ENCODE results near the gene FOXQ1.

Gene FOXQ1

GRCh38 chr6:1311400-1312202 is at the start of gene FOXQ1:
TSS of gene FOXQ1 (plus strand) at chr6:1312098. CDS start at chr6:1312705, 607 bp downstream.
- H3K4me3 Mint-ChIP-seq: peak within 1 kb of the TSS; percentile 66
- H3K27ac Mint-ChIP-seq: no peak within 1 kb of the TSS
- peaks cover 77% of the 10 kb centered on the region for H3K27me3 Mint-ChIP-seq
- H3K4me1 Mint-ChIP-seq (ENCODE audit: low read depth): peaks cover 35% of the 10 kb centered on the region
- peaks cover 4% of the 10 kb centered on the region for H3K36me3 Mint-ChIP-seq (ENCODE audit: low read depth)
- H3K9me3 Mint-ChIP-seq: no peaks in the 10 kb centered on the region

DNA sequence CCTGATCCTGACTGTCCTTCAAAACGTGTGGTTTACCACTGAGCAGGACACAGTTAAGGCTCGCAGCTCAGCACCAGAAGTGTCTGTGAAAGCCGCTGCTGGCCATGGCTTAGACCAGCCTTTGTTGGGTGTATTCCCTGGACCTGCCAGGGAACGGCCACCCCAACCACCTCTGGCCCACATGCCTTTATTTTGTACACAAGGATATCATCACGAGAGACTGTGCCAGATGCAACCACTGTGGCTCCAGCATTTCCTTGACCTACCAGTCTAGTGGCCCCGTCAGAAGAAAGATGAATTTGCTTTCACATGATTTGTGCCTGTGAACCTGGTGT is 49.2 kb upstream of the FOXQ1 start:
- H3K9me3 Mint-ChIP-seq: no peaks in the 10 kb centered on the region
- H3K4me3 Mint-ChIP-seq: no peak overlapping the region
- no peaks in the 10 kb centered on the region for H3K36me3 Mint-ChIP-seq (ENCODE audit: low read depth)
- peaks cover 3% of the 10 kb centered on the region for H3K27me3 Mint-ChIP-seq
- H3K27ac Mint-ChIP-seq: no peak overlapping the region
- H3K4me1 Mint-ChIP-seq (ENCODE audit: low read depth): no peaks in the 10 kb centered on the region

- no peaks in the 10 kb centered on the region for H3K4me1 Mint-ChIP-seq (ENCODE audit: low read depth)
- H3K27ac Mint-ChIP-seq: no peak overlapping the region
- peaks cover 3% of the 10 kb centered on the region for H3K27me3 Mint-ChIP-seq
- H3K9me3 Mint-ChIP-seq: no peaks in the 10 kb centered on the region
- H3K4me3 Mint-ChIP-seq: no peak overlapping the region
- no peaks in the 10 kb centered on the region for H3K36me3 Mint-ChIP-seq (ENCODE audit: low read depth)
Measured at GRCh38 chr6:1263039-1263849, 48.7 kb upstream of the FOXQ1 start.

DNA sequence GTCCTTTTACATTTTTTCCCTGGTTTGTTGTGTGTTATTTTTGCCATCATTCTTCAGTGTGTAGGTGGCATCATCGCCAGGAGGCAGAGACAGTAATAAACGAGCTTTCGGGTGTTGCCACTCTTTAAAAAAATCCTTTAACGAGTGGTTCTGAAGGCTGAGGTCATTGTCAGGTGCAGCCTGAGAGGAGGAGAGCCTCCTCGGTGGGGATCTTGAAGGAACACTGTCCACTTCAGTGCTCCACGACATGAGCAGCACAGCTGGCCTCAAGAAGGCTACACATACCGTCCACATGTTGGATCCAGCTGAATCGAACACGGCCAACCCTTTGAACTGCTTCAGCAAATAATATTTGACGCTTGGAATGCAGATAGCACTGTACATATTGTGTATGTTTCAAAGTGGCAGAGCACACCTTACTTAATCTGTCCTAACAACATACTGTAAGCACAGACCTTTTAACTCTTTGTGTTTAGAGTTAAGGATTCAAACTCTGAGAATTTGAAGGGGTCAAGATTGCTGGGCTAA is 48.0 kb upstream of the FOXQ1 start:
- peaks cover 9% of the 10 kb centered on the region for H3K27me3 Mint-ChIP-seq
- no peak overlapping the region for H3K4me3 Mint-ChIP-seq
- no peaks in the 10 kb centered on the region for H3K36me3 Mint-ChIP-seq (ENCODE audit: low read depth)
- no peaks in the 10 kb centered on the region for H3K4me1 Mint-ChIP-seq (ENCODE audit: low read depth)
- H3K27ac Mint-ChIP-seq: no peak overlapping the region
- no peaks in the 10 kb centered on the region for H3K9me3 Mint-ChIP-seq

GRCh38 chr6:1264619-1265445 is 47.1 kb upstream of the FOXQ1 start:
- Mint-ChIP-seq H3K4me3 (no peak overlapping the region), H3K27me3 (peaks cover 9% of the 10 kb centered on the region), H3K9me3 (no peaks in the 10 kb centered on the region), H3K36me3 (ENCODE audit: low read depth) (no peaks in the 10 kb centered on the region), H3K4me1 (ENCODE audit: low read depth) (no peaks in the 10 kb centered on the region), H3K27ac (no peak overlapping the region)

DNA sequence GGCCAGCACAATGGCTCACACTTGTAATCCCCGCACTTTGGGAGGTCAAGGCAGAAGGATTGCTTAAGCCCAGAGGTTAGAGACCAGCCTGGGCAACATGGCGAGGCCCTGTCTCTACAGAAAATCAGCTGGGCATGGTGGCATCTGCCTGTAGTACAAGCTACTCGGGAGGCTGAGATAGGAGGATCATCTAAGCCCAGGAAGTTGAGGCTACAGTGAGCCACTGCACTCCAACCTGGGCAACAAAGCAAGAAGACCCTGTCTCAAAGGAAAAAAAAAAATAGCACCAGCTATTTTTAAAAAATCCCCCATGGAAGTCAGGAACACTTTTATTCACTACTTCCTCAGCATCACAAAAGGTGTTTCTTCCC is 45.2 kb upstream of the FOXQ1 start:
- H3K36me3 Mint-ChIP-seq (ENCODE audit: low read depth): peaks cover under 1% of the 10 kb centered on the region
- no peak overlapping the region for H3K4me3 Mint-ChIP-seq
- peaks cover 5% of the 10 kb centered on the region for H3K9me3 Mint-ChIP-seq
- no peaks in the 10 kb centered on the region for H3K4me1 Mint-ChIP-seq (ENCODE audit: low read depth)
- peaks cover 10% of the 10 kb centered on the region for H3K27me3 Mint-ChIP-seq
- H3K27ac Mint-ChIP-seq: no peak overlapping the region

DNA sequence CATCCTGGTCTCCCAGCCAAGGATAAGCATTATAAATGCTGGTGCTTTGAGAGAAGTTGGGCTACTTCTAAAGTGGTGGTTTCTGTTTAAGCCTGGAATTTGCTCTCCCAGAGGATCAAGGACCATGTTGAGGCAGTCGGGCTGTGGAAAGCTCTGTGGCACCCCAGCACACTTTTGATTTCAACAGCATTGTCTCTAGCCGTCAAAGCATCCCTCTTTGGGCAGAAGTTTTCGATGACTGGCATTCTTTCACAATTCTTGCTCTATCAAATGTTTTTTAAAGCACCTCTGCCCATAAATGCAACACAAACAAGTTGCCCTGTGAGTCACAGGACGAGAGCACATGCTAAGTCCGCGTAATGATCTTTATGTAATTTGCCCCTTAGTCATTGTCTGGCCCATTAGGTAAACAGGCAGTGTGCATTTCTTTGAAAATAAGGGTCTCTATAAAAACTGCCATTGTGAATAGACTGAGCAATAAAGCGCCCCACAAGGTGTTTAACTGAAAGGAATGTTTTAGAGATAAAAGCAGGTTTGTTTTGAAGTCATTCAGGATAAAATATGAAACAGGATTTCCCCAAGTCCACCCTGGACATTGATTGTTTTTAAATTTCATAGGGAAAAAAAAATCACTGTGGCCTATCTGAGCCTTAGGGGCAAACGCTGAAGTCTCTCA is 44.7 kb upstream of the FOXQ1 start:
- Mint-ChIP-seq H3K4me1 (ENCODE audit: low read depth) (no peaks in the 10 kb centered on the region), H3K9me3 (peaks cover 10% of the 10 kb centered on the region), H3K4me3 (no peak overlapping the region), H3K27ac (no peak overlapping the region), H3K36me3 (ENCODE audit: low read depth) (peaks cover 3% of the 10 kb centered on the region), H3K27me3 (peaks cover 13% of the 10 kb centered on the region)

DNA sequence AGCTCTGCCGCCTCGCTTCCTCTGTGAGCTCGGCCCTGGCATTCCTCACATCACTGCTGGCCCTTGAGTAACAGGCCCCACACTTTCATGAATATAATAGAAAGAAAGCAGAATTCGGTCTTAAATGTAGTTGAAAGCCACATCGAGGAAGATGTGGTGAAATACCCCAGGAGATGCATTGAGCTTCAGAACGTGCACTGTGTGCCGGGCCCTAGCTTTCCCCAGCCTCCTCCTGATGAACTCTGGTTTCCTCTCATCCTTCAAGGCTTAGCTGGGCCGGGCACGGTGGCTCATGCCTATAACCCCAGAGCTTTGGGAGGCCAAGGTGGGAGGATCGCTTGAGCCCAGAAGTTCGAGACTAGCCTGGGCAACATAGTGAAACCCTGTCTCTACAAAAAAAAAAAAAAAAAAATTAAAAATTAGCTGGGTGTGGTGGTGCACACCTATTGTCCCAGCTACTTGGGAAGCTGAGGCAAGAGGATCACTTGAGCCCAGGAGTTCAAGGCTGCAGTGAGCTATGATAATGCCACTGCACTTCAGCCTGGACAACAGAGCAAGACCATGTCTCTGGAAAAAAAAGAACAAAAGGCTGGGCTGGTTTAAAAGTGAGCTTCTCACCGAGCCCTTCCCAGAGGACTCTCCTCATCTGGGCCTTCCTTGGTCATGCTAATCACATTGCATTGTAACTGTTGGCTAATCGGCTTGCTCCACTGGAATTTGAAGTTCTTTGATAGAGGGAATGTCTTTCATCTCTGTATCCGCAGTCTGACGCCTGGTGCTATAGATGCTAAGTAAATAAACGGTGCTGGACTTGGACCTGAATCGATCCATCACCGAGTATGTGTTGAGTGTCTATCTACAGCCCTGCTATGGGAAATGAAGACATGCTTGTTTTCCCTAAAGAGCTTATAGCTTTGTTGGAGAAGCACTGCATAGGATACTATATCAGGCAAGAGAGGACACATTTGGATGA is 43.8 kb upstream of the FOXQ1 start:
- peaks cover 3% of the 10 kb centered on the region for H3K36me3 Mint-ChIP-seq (ENCODE audit: low read depth)
- H3K27me3 Mint-ChIP-seq: peaks cover 15% of the 10 kb centered on the region
- H3K27ac Mint-ChIP-seq: no peak overlapping the region
- H3K4me3 Mint-ChIP-seq: no peak overlapping the region
- H3K9me3 Mint-ChIP-seq: peaks cover 16% of the 10 kb centered on the region
- no peaks in the 10 kb centered on the region for H3K4me1 Mint-ChIP-seq (ENCODE audit: low read depth)

GRCh38 chr6:1271071-1271763 is 40.7 kb upstream of the FOXQ1 start:
- Mint-ChIP-seq H3K27ac (no peak overlapping the region), H3K4me3 (no peak overlapping the region), H3K9me3 (peaks cover 17% of the 10 kb centered on the region), H3K4me1 (ENCODE audit: low read depth) (no peaks in the 10 kb centered on the region), H3K36me3 (ENCODE audit: low read depth) (peaks cover 3% of the 10 kb centered on the region), H3K27me3 (peaks cover 37% of the 10 kb centered on the region)

DNA sequence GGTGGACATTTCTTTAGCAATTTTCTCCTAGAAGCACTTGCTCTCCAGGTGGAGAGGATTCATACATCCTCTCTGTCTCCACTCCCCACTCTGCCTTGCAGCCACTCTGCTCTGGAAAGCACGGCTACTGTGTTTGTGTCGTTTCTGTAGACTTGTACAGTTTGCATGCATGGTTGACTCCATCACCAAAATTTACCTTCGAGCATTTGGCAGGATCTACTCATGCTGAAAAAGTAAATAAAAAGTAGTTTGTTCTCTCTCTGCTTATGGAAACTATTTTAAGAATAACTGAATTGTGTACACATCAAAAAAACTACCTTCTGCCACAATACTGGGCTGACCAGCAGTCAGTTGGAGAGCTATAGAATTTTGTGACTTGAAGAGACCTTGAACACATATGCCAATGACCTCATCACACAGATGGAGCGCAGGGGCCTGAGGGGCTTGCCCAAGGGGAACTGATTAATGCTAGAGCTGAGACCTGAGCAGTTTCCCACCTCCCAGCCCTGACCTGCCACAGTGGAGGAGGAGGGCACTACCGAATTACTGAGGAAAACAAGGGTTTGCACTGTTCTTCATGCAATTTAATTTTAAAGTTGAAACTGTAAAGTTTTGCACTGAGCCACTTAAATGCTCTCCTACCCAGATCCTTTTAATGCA is 33.7 kb upstream of the FOXQ1 start:
- Mint-ChIP-seq H3K27me3 (peaks cover 43% of the 10 kb centered on the region), H3K27ac (no peak overlapping the region), H3K4me1 (ENCODE audit: low read depth) (no peaks in the 10 kb centered on the region), H3K36me3 (ENCODE audit: low read depth) (no peaks in the 10 kb centered on the region), H3K9me3 (peaks cover under 1% of the 10 kb centered on the region), H3K4me3 (no peak overlapping the region)

- Mint-ChIP-seq H3K9me3 (no peaks in the 10 kb centered on the region), H3K27ac (no peak overlapping the region), H3K27me3 (peaks cover 45% of the 10 kb centered on the region), H3K36me3 (ENCODE audit: low read depth) (no peaks in the 10 kb centered on the region), H3K4me3 (no peak overlapping the region), H3K4me1 (ENCODE audit: low read depth) (no peaks in the 10 kb centered on the region)
Measured at GRCh38 chr6:1279065-1279464, 32.8 kb upstream of the FOXQ1 start.

- Mint-ChIP-seq H3K27me3 (peaks cover 31% of the 10 kb centered on the region), H3K4me3 (no peak overlapping the region), H3K4me1 (ENCODE audit: low read depth) (no peaks in the 10 kb centered on the region), H3K27ac (no peak overlapping the region), H3K9me3 (no peaks in the 10 kb centered on the region), H3K36me3 (ENCODE audit: low read depth) (no peaks in the 10 kb centered on the region)
Measured at GRCh38 chr6:1280666-1281300, 31.1 kb upstream of the FOXQ1 start.

Data from stimulated activated naive CD8-positive, alpha-beta T cell treated with anti-CD3 and anti-CD28 coated beads, Interleukin-15, Interleukin-2, amounts not matched to agents 100 ng/mL and 50 ng/mL, for 24 hours (primary cell).